ENCODE results near the gene RNF222. TPM values are rescaled to one million over a fixed set of nuclear protein-coding genes. Genes with fewer than 3 reads are reported as not detected.

The RNF222 gene
- total RNA-seq (2021) = 0.07 and 0.09 TPM in 2 replicates
- long read RNA-seq = 0 reads

- Histone ChIP-seq H3K27me3 (ENCODE audit: insufficient read depth, low read length) (peaks cover 3% of the 10 kb centered on the region; the same call in 1 of the 2 replicates), H3K27ac (ENCODE audit: insufficient read length, low read depth, low read length) (no peak within 1 kb of the TSS), H3K18ac (ENCODE audit: insufficient read length, low read depth, low read length) (no peak within 1 kb of the TSS), H2AFZ (ENCODE audit: low read length) (no peak within 1 kb of the TSS), H4K8ac (replicated peaks; ENCODE audit: insufficient read length, low read depth, low read length) (no peak within 1 kb of the TSS), H3K79me2 (ENCODE audit: insufficient read depth, low read length) (no peaks in the 10 kb centered on the region), H2BK15ac (ENCODE audit: low read depth, low read length) (no peak within 1 kb of the TSS), H3K79me1 (ENCODE audit: insufficient read depth, low read depth, low read length, poor library complexity, severe bottlenecking) (no peaks in the 10 kb centered on the region), H3T11ph (ENCODE audit: low read length) (no peak within 1 kb of the TSS), H2BK5ac (ENCODE audit: insufficient read length, low read length) (no peak within 1 kb of the TSS), H2AK5ac (ENCODE audit: insufficient read length, low read length) (no peak within 1 kb of the TSS), H4K5ac (ENCODE audit: insufficient read length, low read depth, low read length) (no peak within 1 kb of the TSS), H3K23me2 (ENCODE audit: insufficient read length, low read depth, low read length, poor library complexity, severe bottlenecking) (no peaks in the 10 kb centered on the region), H3K9ac (ENCODE audit: extremely low read depth, insufficient read length, low read length) (no peak within 1 kb of the TSS), H2BK20ac (ENCODE audit: low read depth, low read length, poor library complexity, severe bottlenecking) (no peak within 1 kb of the TSS), H4K20me1 (ENCODE audit: control insufficient read depth, insufficient read depth, insufficient read length) (no peaks in the 10 kb centered on the region), H2BK12ac (ENCODE audit: insufficient read length, low read depth, low read length) (no peak within 1 kb of the TSS), H3K4me1 (ENCODE audit: insufficient read depth, low read length) (no peaks in the 10 kb centered on the region; the same call in 1 of the 2 replicates), H3K4ac (ENCODE audit: low read depth, low read length) (no peak within 1 kb of the TSS), H2BK120ac (ENCODE audit: low read depth, low read length, poor library complexity, severe bottlenecking) (no peak within 1 kb of the TSS), H4K91ac (ENCODE audit: insufficient read length, low read depth, low read length) (no peak within 1 kb of the TSS), H3K4me2 (ENCODE audit: insufficient read depth, insufficient read length, low read length) (no peak within 1 kb of the TSS), H3K9me3 (ENCODE audit: control insufficient read depth, low read depth, low read length) (no peaks in the 10 kb centered on the region), H3K56ac (ENCODE audit: insufficient read length, low read depth, low read length) (no peak within 1 kb of the TSS), H3K14ac (ENCODE audit: insufficient read depth, low read length) (no peak within 1 kb of the TSS; the same call in 1 of the 2 replicates), H3K23ac (ENCODE audit: insufficient read length, low read depth, low read length) (no peak within 1 kb of the TSS)
- Mint-ChIP-seq H3K36me3 (ENCODE audit: insufficient read depth in 1 of 3, low read depth in 3 of 3) (no peaks in the 10 kb centered on the region), H3K27ac (no peak within 1 kb of the TSS; a peak in 1 of 7 replicates), H3K27me3 (ENCODE audit: low read depth) (peaks cover 30% of the 10 kb centered on the region), H3K4me3 (no peak within 1 kb of the TSS; a peak in 1 of 5 replicates), H3K4me1 (peaks cover 7 to 9% of the 10 kb centered on the region in 2 experiments), H3K9me3 (no peaks in the 10 kb centered on the region)
- WGBS (ENCODE audit: extremely low coverage, insufficient read length, low lambda C conversion rate) = no CpG with 5 or more reads among the region's 13 CpGs
- no peak for TF ChIP-seq CTCF (conservative IDR thresholded peaks at IDR 0.05)
- no peak for DNase-seq
Measured at GRCh38 chr17:8397636-8398035, at the start of gene RNF222. TSS of gene RNF222 (minus strand) at chr17:8397827. CDS start at chr17:8393461, 4,366 bp downstream.

All from H9 (cell line).